HG02623 (cell line): Measurements from ENCODE around the gene SH3D19.
A peak's percentile ranks its signal among the peaks of the same experiment; 100 is the strongest.
"Not testable (repeated sequence)": the region's sequence is repeated elsewhere in the genome, so short reads cannot be mapped to it uniquely, and the experiment has no call there.

Source experiments
- ATAC-seq: cut with Tn5 transposase; IDR thresholded peaks from one replicate; pipeline ENCODE4 v1.9.1; 2021; ENCODE audit warnings: moderate library complexity; ENCODE audit not compliant: unreplicated experiment

The SH3D19 gene

GRCh38 chr4:151158979-151159378 is 166.4 kb downstream of the SH3D19 start:
- ATAC-seq, result no peak

- no peak for ATAC-seq
Measured at GRCh38 chr4:151157543-151157942, 167.9 kb downstream of the SH3D19 start.

- ATAC-seq, result no peak
Measured at GRCh38 chr4:151153585-151153984, 171.8 kb downstream of the SH3D19 start.

GRCh38 chr4:151152028-151152427 is 173.4 kb downstream of the SH3D19 start:
- no peak for ATAC-seq

GRCh38 chr4:151150821-151151580 is 174.4 kb downstream of the SH3D19 start:
- ATAC-seq, result no peak

GRCh38 chr4:151148261-151148660 is 177.1 kb downstream of the SH3D19 start:
- no peak for ATAC-seq

- no peak for ATAC-seq
Measured at GRCh38 chr4:151147000-151147399, 178.4 kb downstream of the SH3D19 start.

- ATAC-seq, result no peak
Measured at GRCh38 chr4:151144329-151145072, 180.9 kb downstream of the SH3D19 start.

GRCh38 chr4:151143811-151144210 is 181.6 kb downstream of the SH3D19 start:
- no peak for ATAC-seq

- ATAC-seq, result no peak
Measured at GRCh38 chr4:151143162-151143561, 182.2 kb downstream of the SH3D19 start.

- no peak for ATAC-seq
Measured at GRCh38 chr4:151142758-151143157, 182.6 kb downstream of the SH3D19 start.

GRCh38 chr4:151139814-151140213 is 185.6 kb downstream of the SH3D19 start:
- ATAC-seq, result no peak

- not testable (repeated sequence) for ATAC-seq
Measured at GRCh38 chr4:151136048-151136447, 189.4 kb downstream of the SH3D19 start.

- no peak for ATAC-seq
Measured at GRCh38 chr4:151133311-151133710, 192.1 kb downstream of the SH3D19 start.

GRCh38 chr4:151129796-151130195 is 195.6 kb downstream of the SH3D19 start:
- no peak for ATAC-seq

GRCh38 chr4:151117371-151117962 is 207.9 kb downstream of the SH3D19 start:
- ATAC-seq, result peak; percentile 94

- no peak for ATAC-seq
Measured at GRCh38 chr4:151114986-151115385, 210.4 kb downstream of the SH3D19 start.

GRCh38 chr4:151114338-151114737 is 211.1 kb downstream of the SH3D19 start:
- no peak for ATAC-seq

- no peak for ATAC-seq
Measured at GRCh38 chr4:151110236-151110635, 215.2 kb downstream of the SH3D19 start.

- no peak for ATAC-seq
Measured at GRCh38 chr4:151107063-151107462, 218.3 kb downstream of the SH3D19 start.

- no peak for ATAC-seq
Measured at GRCh38 chr4:151105454-151106032, 219.9 kb downstream of the SH3D19 start.

GRCh38 chr4:151104621-151105020 is 220.8 kb downstream of the SH3D19 start:
- no peak for ATAC-seq
